Lung microvascular endothelial cell (primary cell): ENCODE data around the gene VPS4A. TPM values are rescaled to one million over a fixed set of nuclear protein-coding genes. Genes with fewer than 3 reads are reported as not detected.

Experiments
- DNase-seq, 2 donors: peaks; one replicate each; pipeline versions ENCODE4 v3.0.0 to v3.0.0-alpha.2; 2010; ENCODE audit warnings: low read depth in 2 of 2
- total RNA-seq: library from RNA; depleted of rRNA; stranded (reverse); fragments of >200 nt; gene quantifications from 2 replicates; pipeline ENCODE4 v1.2.1, GENCODE V29; 2014

VPS4A gene
- total RNA-seq, 1 donor from 2014 or later: 32.7 TPM

DNA sequence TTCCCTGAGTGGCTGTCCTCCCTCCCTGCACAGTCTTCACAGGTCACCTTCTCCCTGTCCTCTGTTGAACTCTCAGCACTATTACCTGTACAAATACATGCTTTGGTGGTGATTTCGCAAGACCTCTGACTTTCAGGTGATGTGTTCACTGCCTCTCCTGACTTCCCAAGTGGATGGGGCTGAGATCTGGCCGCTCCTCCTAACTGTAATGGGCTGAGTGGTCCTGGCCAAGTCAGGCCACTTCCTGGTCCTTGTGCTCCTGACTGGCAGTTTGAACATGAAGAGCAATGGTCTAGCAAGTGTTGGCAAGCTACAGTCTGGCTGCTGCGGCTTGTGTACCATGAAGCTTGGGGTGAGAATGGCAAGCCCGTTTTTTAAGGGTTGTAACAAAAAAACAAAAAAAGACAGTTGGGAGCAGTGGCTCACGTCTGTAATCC lies 52.1 kb downstream of the VPS4A start:
- DNase-seq: no peak

DNA sequence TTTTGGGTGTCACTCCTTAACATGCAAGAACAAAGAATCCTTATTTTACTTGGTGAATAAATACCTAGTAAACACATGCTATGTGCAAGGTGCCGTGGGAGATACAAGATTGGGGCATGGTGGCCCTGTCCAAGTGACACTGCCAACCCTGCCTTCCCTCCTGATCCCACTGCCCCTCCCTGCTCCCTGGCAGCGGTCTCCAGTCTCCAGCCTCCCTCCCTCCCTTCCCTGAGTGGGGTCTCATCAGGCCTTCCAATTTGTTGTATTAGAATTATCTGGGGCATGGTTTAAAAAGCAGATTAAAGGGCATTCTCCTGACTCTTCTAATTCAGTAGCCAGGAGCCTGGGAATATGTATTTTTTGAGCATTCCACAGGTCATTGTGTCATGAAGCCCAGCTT lies 52.9 kb downstream of the VPS4A start:
- no peak for DNase-seq

DNA sequence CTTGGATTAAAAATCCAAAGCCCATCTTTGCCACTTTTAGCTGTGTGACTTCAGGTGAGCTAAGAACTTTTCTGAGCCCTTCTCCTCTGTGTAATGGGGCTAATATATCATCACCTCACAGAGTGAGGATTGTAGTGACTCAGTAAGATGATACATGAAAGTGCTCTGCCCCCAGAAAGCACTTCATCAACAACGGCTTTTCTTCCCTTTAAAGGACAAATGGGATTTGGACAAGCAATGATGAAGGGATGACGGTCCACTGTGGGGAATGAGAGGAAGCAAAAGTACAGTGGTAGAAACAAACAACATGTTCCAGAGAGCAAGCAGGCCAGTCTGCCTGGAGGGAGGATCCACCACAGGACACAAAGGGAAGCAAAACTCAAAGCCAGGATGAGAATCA lies 54.8 kb downstream of the VPS4A start:
- no peak for DNase-seq

DNA sequence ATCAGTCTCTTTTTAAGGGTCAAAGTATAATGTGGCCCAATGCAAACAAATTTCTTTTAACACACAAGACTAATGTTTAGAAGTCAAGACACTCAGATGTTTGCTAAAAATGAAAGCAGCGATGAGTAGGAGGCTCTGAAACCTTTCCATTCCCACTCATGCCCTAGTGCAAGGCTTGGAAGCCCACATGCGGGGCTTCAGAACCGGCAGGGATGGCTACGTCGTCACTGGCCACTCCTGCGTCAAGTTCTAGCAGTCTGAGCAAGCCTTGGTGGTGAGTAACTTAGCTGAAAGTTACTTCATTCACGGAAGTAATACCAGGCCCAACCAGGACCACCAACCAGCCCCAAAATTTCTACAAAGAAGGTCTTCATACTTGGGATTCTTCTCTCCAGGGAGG lies 55.3 kb downstream of the VPS4A start:
- no peak for DNase-seq

DNA sequence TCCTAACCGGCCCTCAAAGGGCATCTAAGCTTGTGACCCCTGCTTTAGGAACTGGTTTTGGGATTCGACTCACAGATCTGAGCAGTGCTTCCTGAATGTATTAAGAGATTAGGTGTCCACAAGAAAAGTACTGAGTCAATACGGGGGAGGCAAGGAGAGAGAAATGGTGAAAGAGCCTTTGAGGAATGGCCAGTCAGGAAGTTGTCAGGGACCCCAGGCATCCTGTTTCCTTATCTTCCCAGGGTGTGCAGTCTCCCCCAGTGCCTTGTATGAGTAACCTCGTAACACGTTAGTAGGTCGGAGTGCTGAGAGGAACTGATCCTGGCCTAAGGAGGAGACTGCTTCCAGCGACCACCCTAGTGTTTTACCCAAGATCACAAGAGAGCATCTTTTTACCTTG lies 56.8 kb downstream of the VPS4A start:
- peak in 1 of 2 donors; percentile 33 for DNase-seq

DNA sequence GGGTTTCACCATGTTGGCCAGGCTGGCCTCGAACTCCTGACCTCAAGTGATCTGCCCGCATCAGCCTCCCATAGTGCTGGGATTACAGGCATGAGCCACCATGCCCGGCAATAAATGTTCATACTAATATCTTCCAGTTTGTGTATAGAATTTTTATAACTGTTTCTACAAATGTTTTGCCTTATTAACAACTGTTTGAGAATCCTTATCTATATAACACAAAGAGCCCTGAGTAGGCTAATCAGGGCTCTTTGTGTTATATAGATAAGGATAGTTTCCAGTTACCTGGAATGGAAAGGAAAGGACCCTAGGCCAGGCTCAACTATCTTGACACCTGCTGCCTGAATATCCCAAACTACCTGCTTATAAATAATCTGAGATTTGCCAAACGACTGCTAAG lies 57.7 kb downstream of the VPS4A start:
- no peak for DNase-seq

DNA sequence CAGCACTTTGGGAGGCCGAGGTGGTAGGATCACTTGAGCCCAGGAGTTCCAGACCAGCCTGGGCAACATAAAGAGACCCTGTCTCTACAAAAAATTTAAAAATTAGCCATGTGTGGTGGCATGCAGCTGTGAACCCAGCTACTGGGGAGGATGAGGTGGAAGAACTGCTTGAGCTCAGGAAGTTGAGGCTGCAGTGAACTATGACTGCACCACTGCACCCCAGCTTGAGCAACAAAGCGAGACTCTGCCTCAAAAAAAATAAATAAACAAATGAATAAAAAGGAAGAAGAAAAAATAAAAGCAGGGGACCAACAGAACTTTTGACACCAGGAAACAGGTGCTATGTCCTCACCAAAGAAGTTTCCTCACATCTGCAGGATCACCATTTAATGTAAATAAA lies 60.4 kb downstream of the VPS4A start:
- peak in 1 of 2 donors; percentile 29 for DNase-seq

DNA sequence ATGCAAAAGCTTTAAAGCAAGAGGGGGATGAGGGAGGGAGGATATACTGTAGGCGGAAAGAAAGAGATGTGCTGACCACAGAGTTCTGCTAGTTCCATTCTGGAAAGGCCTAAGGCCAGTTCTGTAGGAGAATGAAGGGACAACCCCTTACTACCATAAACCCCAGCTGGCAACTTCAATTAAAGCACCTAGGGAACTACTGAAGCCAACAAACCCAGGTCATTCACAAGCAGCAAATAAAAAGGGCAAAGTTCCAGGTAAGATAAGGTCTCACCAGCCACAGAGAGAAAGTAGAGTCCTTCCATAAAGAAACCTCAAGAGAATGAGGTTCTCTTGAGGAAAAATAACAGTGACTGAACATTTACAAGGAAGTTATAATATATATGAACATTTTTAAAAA lies 61.9 kb downstream of the VPS4A start:
- no peak for DNase-seq

Other genes with a start within 250 kb of the VPS4A start
- 1.4 and 1.7 TPM in 2 replicates for gene HAS3, start 205.7 kb upstream of the VPS4A start, total RNA-seq
- gene CHTF8, start 178.8 kb upstream of the VPS4A start, total RNA-seq: 60.4 and 62.3 TPM in 2 replicates
- 11.1 and 11.7 TPM in 2 replicates for gene UTP4, start 178.7 kb upstream of the VPS4A start, total RNA-seq
- gene SNTB2, start 124.2 kb upstream of the VPS4A start, total RNA-seq: 39.0 and 72.0 TPM in 2 replicates
- gene PDF, start 19.2 kb downstream of the VPS4A start, total RNA-seq: 9.2 and 12.1 TPM in 2 replicates
- gene COG8, start 28.2 kb downstream of the VPS4A start, total RNA-seq: 13.1 and 21.0 TPM in 2 replicates
- gene NIP7, start 28.4 kb downstream of the VPS4A start, total RNA-seq: 19.4 and 26.8 TPM in 2 replicates
- gene TMED6, start 40.4 kb downstream of the VPS4A start, total RNA-seq: 0.20 TPM in 1 of 2 replicates, not detected in the other
- gene TERF2, start 74.7 kb downstream of the VPS4A start, total RNA-seq: 12.4 and 22.4 TPM in 2 replicates
- gene CYB5B, start 113.3 kb downstream of the VPS4A start, total RNA-seq: 48.2 and 52.8 TPM in 2 replicates